Neural crest cell (in vitro differentiated cells): Measurements from ENCODE around the gene WWP2. TPM values are rescaled to one million over a fixed set of nuclear protein-coding genes. Genes with fewer than 3 reads are reported as not detected.

Source experiments
- DNase-seq: peaks from one replicate; pipeline ENCODE4 v3.0.0; 2021; ENCODE audit warnings: low read depth, mixed read lengths, low spot score
- H3K27ac Mint-ChIP-seq: one replicate; pipeline ENCODE4 v1.8.0; 2021; ENCODE audit warnings: mild to moderate bottlenecking, mixed read lengths; ENCODE audit not compliant: unreplicated experiment
- H3K27me3 Mint-ChIP-seq: 2 replicates; pipeline ENCODE4 v1.8.0; 2021; ENCODE audit warnings: low read depth, mild to moderate bottlenecking, mixed read lengths
- H3K36me3 Mint-ChIP-seq: 2 replicates; pipeline ENCODE4 v1.8.0; 2021; ENCODE audit warnings: low read depth, mild to moderate bottlenecking, mixed read lengths
- H3K4me1 Mint-ChIP-seq: 2 replicates; pipeline ENCODE4 v1.8.0; 2021; ENCODE audit warnings: mixed read lengths
- H3K4me3 Mint-ChIP-seq: one replicate; pipeline ENCODE4 v1.8.0; 2021; ENCODE audit warnings: mild to moderate bottlenecking, mixed read lengths
- H3K9me3 Mint-ChIP-seq: 2 replicates; pipeline ENCODE4 v1.8.0; 2021; ENCODE audit warnings: mixed read lengths
- total RNA-seq: library from RNA; stranded (reverse); gene quantifications from 2 replicates; pipeline ENCODE4 v1.2.1, GENCODE V29; 2021
- TF ChIP-seq, protein P1 (sequence below): fragments of 200-600 bp; sonication (generic); conservative IDR thresholded peaks from 2 replicates; pipeline ENCODE4 v1.5.0; 2021; ENCODE audit warnings: antibody characterized with exemption, mild to moderate bottlenecking

Gene WWP2
- total RNA-seq, 1 donor from 2014 or later, result 48.7 TPM

DNA sequence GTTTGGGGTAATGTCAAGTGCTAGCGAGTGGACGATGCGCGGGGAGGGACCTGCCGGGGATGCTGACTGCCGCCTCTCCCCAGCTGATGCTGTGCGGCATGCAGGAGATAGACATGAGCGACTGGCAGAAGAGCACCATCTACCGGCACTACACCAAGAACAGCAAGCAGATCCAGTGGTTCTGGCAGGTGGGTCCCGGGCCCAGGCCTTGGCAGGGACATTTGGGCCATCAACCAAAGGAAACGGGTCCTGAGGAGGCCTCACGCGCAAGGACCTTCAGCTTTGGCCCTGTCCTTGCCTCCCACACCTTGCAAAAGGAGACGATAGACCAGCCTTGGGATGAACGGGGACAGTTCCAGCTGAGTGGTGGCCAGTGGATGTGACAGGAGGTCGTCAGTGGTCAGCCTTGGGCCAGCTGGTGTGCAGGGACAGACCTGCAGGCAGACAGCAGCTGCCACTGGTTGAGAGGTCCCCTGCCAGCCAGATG, 175.4 kb downstream of the WWP2 start:
- Mint-ChIP-seq H3K9me3 (no peaks in the 10 kb centered on the region), H3K27me3 (no peaks in the 10 kb centered on the region), H3K27ac (no peak overlapping the region), H3K36me3 (no peaks in the 10 kb centered on the region), H3K4me1 (peaks cover 13% of the 10 kb centered on the region), H3K4me3 (no peak overlapping the region)
- TF ChIP-seq, protein P1, sequence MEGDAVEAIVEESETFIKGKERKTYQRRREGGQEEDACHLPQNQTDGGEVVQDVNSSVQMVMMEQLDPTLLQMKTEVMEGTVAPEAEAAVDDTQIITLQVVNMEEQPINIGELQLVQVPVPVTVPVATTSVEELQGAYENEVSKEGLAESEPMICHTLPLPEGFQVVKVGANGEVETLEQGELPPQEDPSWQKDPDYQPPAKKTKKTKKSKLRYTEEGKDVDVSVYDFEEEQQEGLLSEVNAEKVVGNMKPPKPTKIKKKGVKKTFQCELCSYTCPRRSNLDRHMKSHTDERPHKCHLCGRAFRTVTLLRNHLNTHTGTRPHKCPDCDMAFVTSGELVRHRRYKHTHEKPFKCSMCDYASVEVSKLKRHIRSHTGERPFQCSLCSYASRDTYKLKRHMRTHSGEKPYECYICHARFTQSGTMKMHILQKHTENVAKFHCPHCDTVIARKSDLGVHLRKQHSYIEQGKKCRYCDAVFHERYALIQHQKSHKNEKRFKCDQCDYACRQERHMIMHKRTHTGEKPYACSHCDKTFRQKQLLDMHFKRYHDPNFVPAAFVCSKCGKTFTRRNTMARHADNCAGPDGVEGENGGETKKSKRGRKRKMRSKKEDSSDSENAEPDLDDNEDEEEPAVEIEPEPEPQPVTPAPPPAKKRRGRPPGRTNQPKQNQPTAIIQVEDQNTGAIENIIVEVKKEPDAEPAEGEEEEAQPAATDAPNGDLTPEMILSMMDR, result no peak
- no peak for DNase-seq

DNA sequence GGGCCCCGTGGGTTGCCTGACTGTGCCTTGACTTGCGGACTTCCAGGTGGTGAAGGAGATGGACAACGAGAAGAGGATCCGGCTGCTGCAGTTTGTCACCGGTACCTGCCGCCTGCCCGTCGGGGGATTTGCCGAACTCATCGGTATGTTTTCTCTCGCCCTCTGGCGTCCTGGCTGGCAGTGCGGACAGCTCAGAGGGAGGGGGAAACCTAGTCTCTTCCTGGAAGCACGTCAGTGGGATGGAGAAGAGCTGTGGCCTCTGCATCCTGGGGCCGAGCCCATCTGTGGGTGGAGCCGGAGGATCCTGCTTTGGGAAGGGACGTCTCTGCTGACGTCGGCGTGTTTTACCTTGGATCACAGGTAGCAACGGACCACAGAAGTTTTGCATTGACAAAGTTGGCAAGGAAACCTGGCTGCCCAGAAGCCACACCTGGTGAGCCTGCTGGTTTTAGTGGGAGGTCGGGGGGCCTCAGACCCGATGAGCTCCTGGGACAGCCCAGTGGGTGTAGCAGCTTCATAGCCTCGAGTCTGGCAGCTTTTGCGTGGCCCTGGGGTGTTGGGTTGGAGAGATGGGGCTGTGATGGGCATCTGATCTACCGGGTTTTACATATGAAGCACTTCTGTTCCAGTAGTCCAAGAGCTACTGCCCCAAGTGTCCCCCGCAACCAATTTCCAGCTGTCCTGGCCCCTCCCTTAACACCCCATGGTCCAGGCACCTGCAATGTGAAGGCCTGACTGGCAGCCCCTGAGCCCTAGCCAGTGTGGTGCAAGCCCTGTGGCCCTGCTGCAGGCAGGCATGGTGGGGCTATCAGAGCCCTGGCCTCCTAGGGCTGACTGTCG, 177.1 kb downstream of the WWP2 start:
- H3K27ac Mint-ChIP-seq, result no peak overlapping the region
- no peaks in the 10 kb centered on the region for H3K27me3 Mint-ChIP-seq
- DNase-seq, result no peak
- H3K4me3 Mint-ChIP-seq, result no peak overlapping the region
- H3K9me3 Mint-ChIP-seq, result no peaks in the 10 kb centered on the region
- H3K4me1 Mint-ChIP-seq, result peaks cover 22% of the 10 kb centered on the region
- TF ChIP-seq, protein P1, result no peak
- no peaks in the 10 kb centered on the region for H3K36me3 Mint-ChIP-seq

DNA sequence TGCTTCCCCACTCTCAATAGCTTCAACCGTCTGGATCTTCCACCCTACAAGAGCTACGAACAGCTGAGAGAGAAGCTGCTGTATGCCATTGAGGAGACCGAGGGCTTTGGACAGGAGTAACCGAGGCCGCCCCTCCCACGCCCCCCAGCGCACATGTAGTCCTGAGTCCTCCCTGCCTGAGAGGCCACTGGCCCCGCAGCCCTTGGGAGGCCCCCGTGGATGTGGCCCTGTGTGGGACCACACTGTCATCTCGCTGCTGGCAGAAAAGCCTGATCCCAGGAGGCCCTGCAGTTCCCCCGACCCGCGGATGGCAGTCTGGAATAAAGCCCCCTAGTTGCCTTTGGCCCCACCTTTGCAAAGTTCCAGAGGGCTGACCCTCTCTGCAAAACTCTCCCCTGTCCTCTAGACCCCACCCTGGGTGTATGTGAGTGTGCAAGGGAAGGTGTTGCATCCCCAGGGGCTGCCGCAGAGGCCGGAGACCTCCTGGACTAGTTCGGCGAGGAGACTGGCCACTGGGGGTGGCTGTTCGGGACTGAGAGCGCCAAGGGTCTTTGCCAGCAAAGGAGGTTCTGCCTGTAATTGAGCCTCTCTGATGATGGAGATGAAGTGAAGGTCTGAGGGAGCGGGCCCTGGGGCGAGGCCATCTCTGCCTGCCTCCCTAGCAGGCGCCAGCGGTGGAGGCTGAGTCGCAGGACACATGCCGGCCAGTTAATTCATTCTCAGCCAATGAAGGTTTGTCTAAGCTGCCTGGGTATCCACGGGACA, 177.9 kb downstream of the WWP2 start:
- H3K9me3 Mint-ChIP-seq, result no peaks in the 10 kb centered on the region
- TF ChIP-seq, protein P1, result no peak
- H3K27ac Mint-ChIP-seq, result no peak overlapping the region
- H3K36me3 Mint-ChIP-seq, result no peaks in the 10 kb centered on the region
- no peak for DNase-seq
- peaks cover 22% of the 10 kb centered on the region for H3K4me1 Mint-ChIP-seq
- H3K4me3 Mint-ChIP-seq, result no peak overlapping the region
- H3K27me3 Mint-ChIP-seq, result no peaks in the 10 kb centered on the region

DNA sequence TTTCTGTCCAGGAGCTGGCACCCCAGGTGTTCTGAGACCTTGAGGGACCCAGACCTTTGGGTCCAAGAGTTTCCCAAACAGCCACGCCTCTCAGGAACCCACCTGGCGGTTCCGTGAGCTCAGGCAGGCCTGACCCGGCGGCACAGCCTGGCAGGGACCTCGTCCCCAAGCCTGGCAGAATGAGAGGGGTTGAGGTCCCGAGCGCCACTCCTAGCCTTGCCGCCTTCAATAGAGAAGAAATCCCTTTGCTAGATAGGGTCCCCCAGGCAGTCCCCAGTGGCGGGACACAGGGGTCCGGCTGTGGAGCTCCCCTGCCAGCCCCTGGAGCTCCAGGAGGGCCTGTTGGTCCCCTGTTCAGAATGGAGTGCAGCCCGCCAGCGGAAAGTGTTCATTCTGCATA, 178.5 kb downstream of the WWP2 start:
- no peak for DNase-seq
- TF ChIP-seq, protein P1, result no peak
- Mint-ChIP-seq H3K4me3 (no peak overlapping the region), H3K4me1 (peaks cover 22% of the 10 kb centered on the region), H3K27ac (no peak overlapping the region), H3K27me3 (no peaks in the 10 kb centered on the region), H3K36me3 (no peaks in the 10 kb centered on the region), H3K9me3 (no peaks in the 10 kb centered on the region)

DNA sequence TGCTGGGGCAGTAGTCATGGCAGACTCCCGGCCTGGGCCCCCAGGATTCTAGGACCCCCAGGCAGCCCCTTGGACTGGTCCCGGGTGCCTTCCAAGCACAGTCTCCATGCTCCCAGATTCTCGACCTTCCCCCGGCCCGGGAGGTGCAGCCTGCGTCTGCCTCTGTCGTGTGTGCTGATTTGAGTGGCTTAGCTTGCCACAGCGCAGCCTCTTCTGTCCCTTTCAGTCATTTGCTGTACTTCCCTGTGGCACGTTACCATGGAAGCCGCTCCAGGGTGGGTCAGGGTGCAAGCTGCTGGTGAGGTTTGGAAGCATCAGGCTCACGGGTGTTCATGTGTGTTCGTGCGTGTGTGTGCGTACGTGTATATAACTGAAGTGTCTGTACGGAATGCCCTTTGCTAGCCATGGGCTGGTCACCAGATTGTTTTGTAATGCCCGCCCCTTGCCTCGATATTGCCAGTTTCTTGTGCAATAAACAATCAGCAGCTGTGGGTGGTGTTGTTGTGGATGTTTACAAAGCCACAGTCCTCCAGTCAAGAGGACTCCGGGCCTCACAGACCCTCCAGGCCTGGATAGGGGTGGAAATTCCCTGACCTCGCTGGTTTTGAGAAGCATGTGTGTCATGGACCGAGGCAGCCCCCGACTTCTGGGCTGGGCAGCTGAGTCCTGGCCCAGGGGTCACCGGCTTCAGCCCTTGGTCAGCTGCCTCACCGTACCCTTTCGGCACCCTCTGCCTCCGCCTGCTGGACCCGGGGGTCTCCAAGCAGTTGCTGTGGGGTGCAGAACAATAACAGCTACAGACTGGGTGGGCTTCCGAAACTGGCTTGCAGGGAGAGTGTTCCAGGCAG, 179.3 kb downstream of the WWP2 start:
- Mint-ChIP-seq H3K36me3 (no peaks in the 10 kb centered on the region), H3K27ac (no peak overlapping the region), H3K4me3 (no peak overlapping the region), H3K9me3 (no peaks in the 10 kb centered on the region), H3K4me1 (peaks cover 22% of the 10 kb centered on the region), H3K27me3 (no peaks in the 10 kb centered on the region)
- TF ChIP-seq, protein P1, result no peak
- DNase-seq, result no peak
